Panc1 (cell line): ENCODE results near the gene TBX1. TPM values are rescaled to one million over a fixed set of nuclear protein-coding genes. Genes with fewer than 3 reads are reported as not detected.

Source experiments
- ATAC-seq: fragments of 200-7000 bp; cut with Tn5 transposase; 2 replicates; pipeline ENCODE4 v1.9.1; 2020; ENCODE audit warnings: mild to moderate bottlenecking, moderate library complexity
- BruUV-seq: library from RNA; stranded (reverse); fragments of 400-500 nt; replicated peaks from 2 replicates; lab custom pipeline; 2021; lab: Mats Ljungman, UMichigan
- CTCF ChIA-PET: fragments of 300-600 bp; sonication (Branson Sonifier 250); formaldehyde crosslinking; loops from one replicate; lab custom pipeline; 2022; ENCODE audit warnings: antibody characterized with exemption; lab: Charles Lee
- POLR2A ChIA-PET: fragments of 300-600 bp; sonication (Branson Sonifier 250); formaldehyde crosslinking; loops from one replicate; lab custom pipeline; 2022; ENCODE audit warnings: antibody characterized with exemption; lab: Charles Lee
- DNase-seq: peaks from one replicate; pipeline ENCODE4 v3.0.0-alpha.2; 2010; ENCODE audit warnings: low read depth, low spot score
- H3K27ac ChIP-seq: 2 replicates; pipeline ENCODE4 v1.5.1; 2011; ENCODE audit warnings: mild to moderate bottlenecking, low read length, inconsistent platforms
- H3K27me3 ChIP-seq: fragments of 200-500 bp; sonication (Bioruptor generic); 2 replicates; pipeline ENCODE4 v1.6.0; 2014; ENCODE audit warnings: low read length, inconsistent platforms; ENCODE audit not compliant: control insufficient read depth, insufficient read depth
- H3K36me3 ChIP-seq: fragments of 200-500 bp; sonication (Bioruptor generic); 2 replicates; pipeline ENCODE4 v1.5.1; 2014; ENCODE audit warnings: inconsistent platforms, mild to moderate bottlenecking, low read length, moderate library complexity; ENCODE audit not compliant: control insufficient read depth, insufficient read depth
- H3K4me1 ChIP-seq: 2 replicates; pipeline ENCODE4 v1.5.1; 2011; ENCODE audit warnings: inconsistent platforms, mild to moderate bottlenecking, low read length, moderate library complexity; ENCODE audit not compliant: control insufficient read depth, insufficient read depth
- H3K4me3 ChIP-seq, 2 experiments: 2 replicates each; pipeline ENCODE4 v1.5.1; 2011 to 2012; ENCODE audit warnings: low read depth in 2 of 2, low read length in 2 of 2, mild to moderate bottlenecking in 2 of 2, inconsistent platforms in 1 of 2, moderate library complexity in 1 of 2
- H3K9me3 ChIP-seq: fragments of 200-500 bp; sonication (Bioruptor generic); 2 replicates; pipeline ENCODE4 v1.5.1; 2014; ENCODE audit warnings: low read depth, mild to moderate bottlenecking, inconsistent platforms, low read length, moderate library complexity; ENCODE audit not compliant: control insufficient read depth, insufficient read depth
- POLR2AphosphoS5 ChIP-seq: IDR thresholded peaks from 2 replicates; pipeline ENCODE4 v1.6.1; 2012; ENCODE audit warnings: mild to moderate bottlenecking, low read depth, low read length, moderate library complexity
- SIN3A ChIP-seq: IDR thresholded peaks from 2 replicates; pipeline ENCODE4 v1.6.1; 2012; ENCODE audit warnings: low read depth, mild to moderate bottlenecking, low read length, moderate library complexity, borderline replicate concordance; ENCODE audit not compliant: insufficient read depth
- TCF7L2 ChIP-seq: IDR thresholded peaks from 2 replicates; pipeline ENCODE4 v1.6.1; 2011; ENCODE audit warnings: mild to moderate bottlenecking, low read depth, low read length, inconsistent platforms
- in situ Hi-C: cut with HindIII; loops from 2 replicates; pipeline ENCODE4 v1.10.0; 2016; ENCODE audit warnings: low sequenced_read_pairs, low pct_unique_long_range_greater_than_20kb
- intact Hi-C: fragments of 100-400 bp; cut with micrococcal nuclease; formaldehyde crosslinking; loops from one replicate; pipeline ENCODE4 v1.10.0; 2022; ENCODE audit not compliant: unreplicated experiment
- total RNA-seq: library from RNA; stranded (reverse); gene quantifications from one replicate; pipeline ENCODE4 v1.2.1, GENCODE V29; 2021; ENCODE audit not compliant: unreplicated experiment
- TF ChIP-seq, protein P1 (sequence below), 2 experiments: IDR thresholded peaks; 2 replicates each; pipeline ENCODE4 v1.6.1; 2011 to 2012; ENCODE audit warnings: low read depth in 2 of 2, control low read depth in 1 of 2, low read length in 1 of 2, mild to moderate bottlenecking in 1 of 2, moderate library complexity in 1 of 2; ENCODE audit not compliant: insufficient read depth in 1 of 2
- TF ChIP-seq, protein P2 (sequence below): fragments of 450-650 bp; IDR thresholded peaks from 2 replicates; pipeline ENCODE4 v1.5.1; 2017; ENCODE audit warnings: mild to moderate bottlenecking

The TBX1 gene
- total RNA-seq, 1 experiment from 2014 or later: 91.7 TPM

DNA sequence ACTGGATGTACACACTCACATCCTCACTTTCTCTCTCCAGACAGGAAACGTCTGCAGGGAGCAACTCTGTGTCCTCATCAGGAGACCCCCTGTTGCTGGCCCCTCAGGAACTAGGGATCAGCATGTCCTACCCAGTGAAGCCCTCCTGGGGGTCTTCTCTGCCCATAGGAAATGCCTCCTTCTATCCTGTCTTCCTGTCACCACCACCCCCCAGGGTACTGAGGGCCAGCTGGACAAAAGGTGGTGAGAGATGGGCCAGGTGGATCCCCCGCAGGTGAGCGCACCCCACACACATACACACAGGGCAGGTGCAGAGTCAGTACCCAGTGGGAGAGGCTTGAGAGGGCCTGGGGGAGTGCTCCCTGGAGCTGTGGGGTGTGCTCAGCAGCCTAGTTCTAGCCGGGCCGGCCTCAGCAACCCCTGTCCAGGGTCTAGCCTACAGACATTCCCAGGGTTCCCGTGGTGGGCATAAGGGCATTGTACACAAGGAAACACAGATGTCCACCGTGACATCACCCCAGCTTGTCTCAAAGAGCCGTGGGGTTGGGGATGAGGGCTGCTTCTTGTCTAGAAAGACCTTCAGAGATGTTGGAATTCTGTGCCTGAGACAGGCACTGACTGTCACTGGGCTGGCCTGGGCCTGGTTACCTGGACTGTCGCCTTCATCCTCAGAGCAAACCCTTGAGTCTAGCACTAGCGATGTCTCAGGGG, 28.0 kb upstream of the TBX1 start:
- in situ Hi-C loops: no loop called here
- DNase-seq (no peak), ATAC-seq (no peak)
- Histone ChIP-seq H3K4me3 (no peak overlapping the region), H3K9me3 (no peaks in the 10 kb centered on the region), H3K27ac (no peak overlapping the region), H3K36me3 (no peaks in the 10 kb centered on the region), H3K4me1 (no peaks in the 10 kb centered on the region; the same call in 1 of the 2 replicates), H3K27me3 (no peaks in the 10 kb centered on the region)
- ChIA-PET POLR2A (no interaction called here), CTCF (no interaction called here)
- intact Hi-C loops: no loop called here
- no TSS peak for BruUV-seq
- TF ChIP-seq SIN3A: no peak
- no peak for TF ChIP-seq POLR2AphosphoS5
- TF ChIP-seq, protein P1, sequence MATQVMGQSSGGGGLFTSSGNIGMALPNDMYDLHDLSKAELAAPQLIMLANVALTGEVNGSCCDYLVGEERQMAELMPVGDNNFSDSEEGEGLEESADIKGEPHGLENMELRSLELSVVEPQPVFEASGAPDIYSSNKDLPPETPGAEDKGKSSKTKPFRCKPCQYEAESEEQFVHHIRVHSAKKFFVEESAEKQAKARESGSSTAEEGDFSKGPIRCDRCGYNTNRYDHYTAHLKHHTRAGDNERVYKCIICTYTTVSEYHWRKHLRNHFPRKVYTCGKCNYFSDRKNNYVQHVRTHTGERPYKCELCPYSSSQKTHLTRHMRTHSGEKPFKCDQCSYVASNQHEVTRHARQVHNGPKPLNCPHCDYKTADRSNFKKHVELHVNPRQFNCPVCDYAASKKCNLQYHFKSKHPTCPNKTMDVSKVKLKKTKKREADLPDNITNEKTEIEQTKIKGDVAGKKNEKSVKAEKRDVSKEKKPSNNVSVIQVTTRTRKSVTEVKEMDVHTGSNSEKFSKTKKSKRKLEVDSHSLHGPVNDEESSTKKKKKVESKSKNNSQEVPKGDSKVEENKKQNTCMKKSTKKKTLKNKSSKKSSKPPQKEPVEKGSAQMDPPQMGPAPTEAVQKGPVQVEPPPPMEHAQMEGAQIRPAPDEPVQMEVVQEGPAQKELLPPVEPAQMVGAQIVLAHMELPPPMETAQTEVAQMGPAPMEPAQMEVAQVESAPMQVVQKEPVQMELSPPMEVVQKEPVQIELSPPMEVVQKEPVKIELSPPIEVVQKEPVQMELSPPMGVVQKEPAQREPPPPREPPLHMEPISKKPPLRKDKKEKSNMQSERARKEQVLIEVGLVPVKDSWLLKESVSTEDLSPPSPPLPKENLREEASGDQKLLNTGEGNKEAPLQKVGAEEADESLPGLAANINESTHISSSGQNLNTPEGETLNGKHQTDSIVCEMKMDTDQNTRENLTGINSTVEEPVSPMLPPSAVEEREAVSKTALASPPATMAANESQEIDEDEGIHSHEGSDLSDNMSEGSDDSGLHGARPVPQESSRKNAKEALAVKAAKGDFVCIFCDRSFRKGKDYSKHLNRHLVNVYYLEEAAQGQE (IDR thresholded peaks at IDR 0.05; ENCODE audit: insufficient read depth in 1 of 2, low read depth in 2 of 2, low read length in 1 of 2): no peak
- no peak for TF ChIP-seq TCF7L2
- TF ChIP-seq, protein P2, sequence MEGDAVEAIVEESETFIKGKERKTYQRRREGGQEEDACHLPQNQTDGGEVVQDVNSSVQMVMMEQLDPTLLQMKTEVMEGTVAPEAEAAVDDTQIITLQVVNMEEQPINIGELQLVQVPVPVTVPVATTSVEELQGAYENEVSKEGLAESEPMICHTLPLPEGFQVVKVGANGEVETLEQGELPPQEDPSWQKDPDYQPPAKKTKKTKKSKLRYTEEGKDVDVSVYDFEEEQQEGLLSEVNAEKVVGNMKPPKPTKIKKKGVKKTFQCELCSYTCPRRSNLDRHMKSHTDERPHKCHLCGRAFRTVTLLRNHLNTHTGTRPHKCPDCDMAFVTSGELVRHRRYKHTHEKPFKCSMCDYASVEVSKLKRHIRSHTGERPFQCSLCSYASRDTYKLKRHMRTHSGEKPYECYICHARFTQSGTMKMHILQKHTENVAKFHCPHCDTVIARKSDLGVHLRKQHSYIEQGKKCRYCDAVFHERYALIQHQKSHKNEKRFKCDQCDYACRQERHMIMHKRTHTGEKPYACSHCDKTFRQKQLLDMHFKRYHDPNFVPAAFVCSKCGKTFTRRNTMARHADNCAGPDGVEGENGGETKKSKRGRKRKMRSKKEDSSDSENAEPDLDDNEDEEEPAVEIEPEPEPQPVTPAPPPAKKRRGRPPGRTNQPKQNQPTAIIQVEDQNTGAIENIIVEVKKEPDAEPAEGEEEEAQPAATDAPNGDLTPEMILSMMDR: no peak

DNA sequence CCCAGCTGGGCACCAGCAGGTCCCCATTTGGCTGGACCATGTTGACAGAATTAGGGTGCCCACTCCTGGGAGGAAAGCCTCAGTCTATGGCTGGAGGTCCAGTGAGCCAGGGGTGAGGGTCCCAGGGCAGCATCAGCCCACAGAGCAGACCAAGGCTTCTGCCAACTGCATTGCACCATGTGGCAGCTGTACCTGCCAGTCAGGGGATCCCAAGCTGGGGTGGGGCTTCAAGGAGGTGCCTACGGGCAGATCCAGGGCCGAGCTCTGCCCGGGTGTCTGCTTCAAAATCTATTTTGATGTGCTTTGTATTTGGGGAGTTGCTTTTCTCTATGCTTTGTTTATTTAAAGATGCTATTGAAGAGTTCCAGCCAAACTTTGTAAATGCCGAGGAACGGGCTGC, 26.8 kb upstream of the TBX1 start:
- Histone ChIP-seq H3K27me3 (no peaks in the 10 kb centered on the region), H3K27ac (no peak overlapping the region), H3K36me3 (no peaks in the 10 kb centered on the region), H3K4me1 (no peaks in the 10 kb centered on the region; the same call in 1 of the 2 replicates), H3K9me3 (no peaks in the 10 kb centered on the region), H3K4me3 (no peak overlapping the region)
- no peak for ATAC-seq
- TF ChIP-seq POLR2AphosphoS5 (no peak), SIN3A (no peak), TCF7L2 (no peak)
- TF ChIP-seq, protein P2: no peak
- TF ChIP-seq, protein P1 (IDR thresholded peaks at IDR 0.05; ENCODE audit: insufficient read depth in 1 of 2, low read depth in 2 of 2, low read length in 1 of 2): no peak
- no peak for DNase-seq
- no TSS peak for BruUV-seq
- in situ Hi-C loops (no loop called here), intact Hi-C loops (no loop called here)
- POLR2A ChIA-PET: no interaction called here
- CTCF ChIA-PET: no interaction called here
